Right lobe of liver (tissue), 6 donors: Measurements from ENCODE around the gene NDUFS7. TPM values are rescaled to one million over a fixed set of nuclear protein-coding genes. Genes with fewer than 3 reads are reported as not detected.
A peak's percentile ranks its signal among the peaks of the same experiment; 100 is the strongest.

Experiments used
- ATAC-seq, 4 donors: fragments of 200-7000 bp; cut with Tn5 transposase; one replicate each; pipeline ENCODE4 v1.9.1; 2020; ENCODE audit warnings: mild to moderate bottlenecking in 4 of 4, moderate library complexity in 4 of 4
- DNase-seq, 3 donors: peaks; one replicate each; pipeline ENCODE4 v3.0.0-alpha.2; 2020
- H3K27ac ChIP-seq, 3 donors: fragments of 200-600 bp; one replicate each; pipeline ENCODE4 v1.8.0; 2022
- H3K27me3 ChIP-seq, 2 donors: fragments of 200-600 bp; one replicate each; pipeline ENCODE4 v1.8.0; 2022
- H3K36me3 ChIP-seq, 4 donors: fragments of 200-600 bp; sonication (generic) in 1 of 4; one replicate each; pipeline versions ENCODE4 v1.5.1 to v1.8.0; 2017 to 2022; ENCODE audit warnings: control low read depth in 1 of 4
- H3K4me1 ChIP-seq, 4 donors: fragments of 200-600 bp; sonication (generic) in 1 of 4; one replicate each; pipeline versions ENCODE4 v1.5.1 to v1.8.0; 2017 to 2022; ENCODE audit warnings: control low read depth in 1 of 4
- H3K4me3 ChIP-seq, 3 donors: fragments of 200-600 bp; one replicate each; pipeline ENCODE4 v1.8.0; 2022
- H3K9me3 ChIP-seq, 4 donors: fragments of 200-600 bp; sonication (generic) in 1 of 4; one replicate each; pipeline versions ENCODE4 v1.5.1 to v1.8.0; 2017 to 2022; ENCODE audit warnings: control low read depth in 1 of 4
- POLR2A ChIP-seq: fragments of 450-650 bp; IDR thresholded peaks from one replicate; pipeline ENCODE4 v1.6.1; 2017; ENCODE audit warnings: antibody characterized with exemption, mild to moderate bottlenecking
- WGBS: methylation state at CpG from one replicate; pipeline ENCODE4 v1.1.6; 2018; ENCODE audit warnings: low coverage, low lambda C conversion rate; ENCODE audit not compliant: insufficient coverage; ENCODE audit errors: missing lambda C conversion rate; 5-methylcytosine and 5-hydroxymethylcytosine counted together
- intact Hi-C, 2 donors: fragments of 100-400 bp; cut with DNase I; formaldehyde crosslinking; loops; one replicate each; pipeline versions ENCODE4 v1.11.2 to v1.14.1; 2022
- total RNA-seq, 6 experiments: library from RNA; depleted of rRNA in 2 of 6; stranded (reverse); fragments of >200 nt in 2 of 6; fragmentation: NEBNext Ultra II Directional in 3 of 6; extraction: Animal tissue kit (Norgen Biotek cat#: 25700) in 3 of 6; gene quantifications; one replicate each; pipeline versions ENCODE4 v1.1.0 to v1.2.4, GENCODE V29; 2016 to 2023
- TF ChIP-seq, protein P1 (sequence below), 4 donors: fragments of 200-600 bp in 3 of 4; fragments of 450-650 bp in 1 of 4; IDR thresholded peaks; one replicate each; pipeline versions ENCODE4 v1.5.1 to v1.8.0; 2016 to 2022; ENCODE audit warnings: antibody characterized with exemption in 4 of 4, mild to moderate bottlenecking in 2 of 4
- donor health status: DM: no; HTN: yes; CAD: no.
- donor health status: DM: no; HTN: no; CAD: no.
- donor health status: DM: no; HTN: no; CAD: no.
- donor health status: DM: no; HTN: yes; CAD: no.
- donor health status: DM: no; HTN: yes; CAD: no.

NDUFS7 gene
- total RNA-seq, 6 experiments from 2014 or later: 70.1 to 210 (median 85.0) TPM

DNA sequence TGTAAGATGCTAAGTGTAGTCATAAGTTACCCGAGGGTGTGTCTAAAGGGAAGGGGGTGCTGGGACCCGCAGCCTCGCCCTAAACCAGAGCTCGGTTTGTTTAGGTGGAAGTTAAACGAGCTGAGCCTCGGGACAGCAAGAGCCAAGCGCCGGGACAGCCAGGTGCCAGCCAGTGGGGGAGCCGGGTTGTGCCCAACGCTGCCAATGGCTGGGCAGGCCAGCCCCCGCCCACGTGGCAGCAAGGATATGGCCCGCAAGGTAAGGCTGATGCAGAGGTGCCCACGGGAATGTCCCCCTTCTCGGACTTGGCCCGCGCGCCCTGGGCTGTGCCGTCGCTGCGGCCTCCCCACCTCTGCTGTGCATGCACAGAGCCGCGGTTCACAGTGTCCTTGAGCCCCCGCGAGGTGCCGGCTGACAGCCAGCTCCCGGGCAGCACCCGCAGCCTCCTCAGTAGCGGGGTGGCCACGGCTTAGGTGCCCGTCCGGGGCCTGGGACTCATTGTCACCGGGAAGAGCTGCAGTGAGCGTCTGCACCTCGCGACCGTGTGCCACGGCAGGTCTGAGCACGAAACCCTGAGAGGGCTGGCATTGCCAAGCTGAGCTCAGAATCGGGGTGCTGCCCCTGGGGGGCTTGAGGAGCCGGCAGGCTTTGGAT, 45.2 kb downstream of the NDUFS7 start:
- H3K27me3 ChIP-seq: no peaks in the 10 kb centered on the region
- WGBS: 72% methylated on average over 9 of the region's 41 CpGs
- no peak overlapping the region for H3K4me3 ChIP-seq
- H3K36me3 ChIP-seq: peaks cover 0 to 50% (median 14%) of the 10 kb centered on the region in 4 donors
- H3K27ac ChIP-seq: no peak overlapping the region
- peaks cover 0 to 12% (median 11%) of the 10 kb centered on the region in 4 donors for H3K4me1 ChIP-seq
- DNase-seq (no peak), ATAC-seq (no peak)
- TF ChIP-seq, protein P1, sequence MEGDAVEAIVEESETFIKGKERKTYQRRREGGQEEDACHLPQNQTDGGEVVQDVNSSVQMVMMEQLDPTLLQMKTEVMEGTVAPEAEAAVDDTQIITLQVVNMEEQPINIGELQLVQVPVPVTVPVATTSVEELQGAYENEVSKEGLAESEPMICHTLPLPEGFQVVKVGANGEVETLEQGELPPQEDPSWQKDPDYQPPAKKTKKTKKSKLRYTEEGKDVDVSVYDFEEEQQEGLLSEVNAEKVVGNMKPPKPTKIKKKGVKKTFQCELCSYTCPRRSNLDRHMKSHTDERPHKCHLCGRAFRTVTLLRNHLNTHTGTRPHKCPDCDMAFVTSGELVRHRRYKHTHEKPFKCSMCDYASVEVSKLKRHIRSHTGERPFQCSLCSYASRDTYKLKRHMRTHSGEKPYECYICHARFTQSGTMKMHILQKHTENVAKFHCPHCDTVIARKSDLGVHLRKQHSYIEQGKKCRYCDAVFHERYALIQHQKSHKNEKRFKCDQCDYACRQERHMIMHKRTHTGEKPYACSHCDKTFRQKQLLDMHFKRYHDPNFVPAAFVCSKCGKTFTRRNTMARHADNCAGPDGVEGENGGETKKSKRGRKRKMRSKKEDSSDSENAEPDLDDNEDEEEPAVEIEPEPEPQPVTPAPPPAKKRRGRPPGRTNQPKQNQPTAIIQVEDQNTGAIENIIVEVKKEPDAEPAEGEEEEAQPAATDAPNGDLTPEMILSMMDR (IDR thresholded peaks at IDR 0.05): no peak
- TF ChIP-seq POLR2A: no peak
- intact Hi-C loops: no loop called here
- no peaks in the 10 kb centered on the region for H3K9me3 ChIP-seq

DNA sequence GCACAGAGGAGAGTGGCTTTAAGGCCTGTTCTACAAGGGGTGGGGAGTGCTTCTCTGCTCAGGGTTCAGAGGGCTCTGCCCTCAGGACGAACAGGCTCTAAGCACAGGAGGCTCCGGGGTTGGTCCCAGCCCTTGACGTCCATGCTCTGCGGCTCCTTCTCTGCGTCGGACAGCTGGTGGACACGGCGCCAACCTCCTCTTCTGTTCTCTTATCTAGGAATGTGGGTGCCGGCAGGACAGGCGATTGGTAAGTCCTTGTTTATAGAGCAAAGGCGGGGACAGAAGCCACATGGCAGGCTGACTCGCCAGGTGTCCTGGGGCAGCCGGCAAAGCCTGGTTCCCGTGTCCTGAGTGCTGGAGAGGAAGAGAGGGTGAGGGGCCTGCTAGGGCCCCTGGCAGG, 46.0 kb downstream of the NDUFS7 start:
- Histone ChIP-seq H3K4me1 (peaks cover 0 to 5% (median 5%) of the 10 kb centered on the region in 4 donors), H3K36me3 (peaks cover 0 to 51% (median 14%) of the 10 kb centered on the region in 4 donors), H3K9me3 (no peaks in the 10 kb centered on the region), H3K4me3 (no peak overlapping the region), H3K27ac (no peak overlapping the region), H3K27me3 (no peaks in the 10 kb centered on the region)
- DNase-seq: no peak
- 55% methylated on average over 4 of the region's 14 CpGs for WGBS
- intact Hi-C loops: no loop called here
- TF ChIP-seq, protein P1 (IDR thresholded peaks at IDR 0.05): no peak
- TF ChIP-seq POLR2A: no peak
- peak; percentile 10 to 69 (median 24) for ATAC-seq

DNA sequence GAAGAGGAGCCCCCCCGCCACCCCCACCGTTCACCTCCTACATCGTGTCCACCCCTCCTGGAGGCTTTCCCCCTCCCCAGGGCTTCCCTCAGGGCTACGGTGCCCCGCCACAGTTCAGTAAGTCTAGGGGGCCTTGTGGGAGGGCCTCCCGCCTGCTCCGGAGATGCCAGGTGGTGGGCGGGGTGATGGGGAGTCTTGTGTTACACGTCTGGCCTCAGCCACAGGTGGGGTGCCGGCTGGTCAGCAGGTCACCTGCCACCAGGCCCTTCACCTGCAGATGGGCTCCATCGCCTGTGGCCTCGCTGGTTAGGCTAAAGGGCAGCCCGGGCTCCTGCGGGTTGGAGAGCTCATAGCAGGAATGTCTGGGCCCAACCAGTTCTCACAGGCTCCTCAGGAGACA, 46.5 kb downstream of the NDUFS7 start:
- WGBS: 93% methylated on average over 5 of the region's 14 CpGs
- DNase-seq (no peak), ATAC-seq (no peak)
- TF ChIP-seq POLR2A: no peak
- TF ChIP-seq, protein P1 (IDR thresholded peaks at IDR 0.05): no peak
- Histone ChIP-seq H3K4me1 (peaks cover 0 to under 1% (median under 1%) of the 10 kb centered on the region in 4 donors), H3K4me3 (no peak overlapping the region), H3K36me3 (peaks cover 0 to 51% (median 12%) of the 10 kb centered on the region in 4 donors), H3K27me3 (no peaks in the 10 kb centered on the region), H3K27ac (no peak overlapping the region), H3K9me3 (no peaks in the 10 kb centered on the region)
- intact Hi-C loops: no loop called here

DNA sequence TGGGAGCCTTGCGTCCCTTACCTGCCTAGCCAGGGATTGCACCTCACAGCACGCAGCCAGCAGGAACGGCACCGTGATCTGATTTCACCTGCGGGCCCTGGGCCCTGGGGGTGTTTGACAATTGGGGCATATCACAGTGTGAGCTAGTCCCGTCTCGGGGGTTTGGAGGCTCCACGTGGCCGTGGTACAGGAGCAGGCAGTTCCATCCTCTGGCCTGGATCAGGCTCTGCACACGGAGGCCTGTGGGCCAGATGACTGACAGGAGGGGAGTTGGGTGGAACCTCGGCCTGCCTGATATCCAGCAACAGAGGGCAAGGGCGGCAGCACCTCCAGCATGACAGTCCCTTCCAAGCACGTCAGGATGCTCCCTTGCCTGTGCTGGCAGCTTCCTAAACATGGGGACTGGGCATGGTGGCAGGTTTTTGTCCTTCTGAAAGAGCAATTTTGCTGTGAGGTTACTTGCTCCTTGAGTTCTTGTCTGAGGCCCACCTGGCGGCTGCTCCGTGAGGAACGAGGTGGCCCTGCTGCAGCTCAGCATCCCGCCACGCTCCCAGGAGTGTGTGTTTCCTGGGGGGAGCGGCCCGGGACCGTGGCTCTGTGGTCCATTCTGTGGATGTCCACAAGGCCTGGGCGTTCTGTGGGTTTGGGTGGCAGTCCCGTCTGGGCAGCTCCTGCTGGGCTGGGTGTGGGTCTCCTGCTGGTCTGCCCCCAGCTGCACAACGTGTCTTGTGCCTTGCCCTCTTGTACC, 48.2 kb downstream of the NDUFS7 start:
- H3K27ac ChIP-seq: no peak overlapping the region
- intact Hi-C loops: no loop called here
- DNase-seq (no peak), ATAC-seq (no peak)
- TF ChIP-seq, protein P1 (IDR thresholded peaks at IDR 0.05): no peak
- TF ChIP-seq POLR2A: no peak
- no peaks in the 10 kb centered on the region for H3K27me3 ChIP-seq
- H3K4me3 ChIP-seq: no peak overlapping the region
- 60% methylated on average over 1 of the region's 24 CpGs for WGBS
- H3K9me3 ChIP-seq: no peaks in the 10 kb centered on the region
- no peaks in the 10 kb centered on the region for H3K4me1 ChIP-seq
- peaks cover 0 to 51% (median 12%) of the 10 kb centered on the region in 4 donors for H3K36me3 ChIP-seq
